ENCODE measurements around the gene CDC14A.

CDC14A gene

DNA sequence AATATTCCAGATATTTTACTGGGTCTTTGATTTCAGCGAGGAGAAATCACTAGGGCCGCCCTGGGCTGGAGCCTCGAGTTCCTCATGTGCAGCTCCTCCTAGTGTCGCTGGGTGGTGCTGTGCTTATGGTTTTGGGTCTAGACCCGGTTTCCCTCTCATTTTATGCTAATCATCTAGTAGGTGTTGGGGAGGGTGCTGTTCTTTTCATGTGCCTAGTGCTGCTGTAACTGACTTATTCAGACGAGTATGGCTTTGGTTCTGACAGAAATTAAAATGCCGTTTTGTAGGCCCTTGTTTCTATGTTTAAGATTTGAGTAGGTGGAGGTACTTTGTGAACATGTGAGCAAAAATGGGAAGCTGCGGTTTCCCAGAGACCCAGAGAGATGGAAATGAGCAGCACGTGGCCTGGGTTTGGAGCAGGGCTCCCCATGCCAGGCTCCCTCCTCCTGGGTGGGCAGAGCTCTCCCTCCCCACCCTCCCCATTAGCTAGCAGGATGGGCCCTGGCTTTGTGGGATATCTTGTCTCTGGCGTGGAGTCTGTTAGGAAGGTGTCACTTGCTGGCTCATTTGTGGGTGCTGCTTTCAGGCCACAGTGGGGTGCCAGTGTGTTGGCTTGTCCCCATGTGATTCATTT lies 111.6 kb downstream of the CDC14A start:
- ChIA-PET CTCF (interaction anchor here (0.7 to 5.7 kb wide), 43 partner anchors 9 to 974 kb away, joined by 3 to 69 read pairs (median 4); partner anchors contain the start of gene FRRS1), POLR2A (interaction anchor here (0.6 kb wide), 2 partner anchors 54 to 404 kb away, joined by 4 read pairs; no protein-coding TSS in a partner anchor)
- TF ChIP-seq, protein P1, sequence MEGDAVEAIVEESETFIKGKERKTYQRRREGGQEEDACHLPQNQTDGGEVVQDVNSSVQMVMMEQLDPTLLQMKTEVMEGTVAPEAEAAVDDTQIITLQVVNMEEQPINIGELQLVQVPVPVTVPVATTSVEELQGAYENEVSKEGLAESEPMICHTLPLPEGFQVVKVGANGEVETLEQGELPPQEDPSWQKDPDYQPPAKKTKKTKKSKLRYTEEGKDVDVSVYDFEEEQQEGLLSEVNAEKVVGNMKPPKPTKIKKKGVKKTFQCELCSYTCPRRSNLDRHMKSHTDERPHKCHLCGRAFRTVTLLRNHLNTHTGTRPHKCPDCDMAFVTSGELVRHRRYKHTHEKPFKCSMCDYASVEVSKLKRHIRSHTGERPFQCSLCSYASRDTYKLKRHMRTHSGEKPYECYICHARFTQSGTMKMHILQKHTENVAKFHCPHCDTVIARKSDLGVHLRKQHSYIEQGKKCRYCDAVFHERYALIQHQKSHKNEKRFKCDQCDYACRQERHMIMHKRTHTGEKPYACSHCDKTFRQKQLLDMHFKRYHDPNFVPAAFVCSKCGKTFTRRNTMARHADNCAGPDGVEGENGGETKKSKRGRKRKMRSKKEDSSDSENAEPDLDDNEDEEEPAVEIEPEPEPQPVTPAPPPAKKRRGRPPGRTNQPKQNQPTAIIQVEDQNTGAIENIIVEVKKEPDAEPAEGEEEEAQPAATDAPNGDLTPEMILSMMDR (IDR thresholded peaks at IDR 0.05; ENCODE audit: control extremely low read depth, extremely low read depth, low read depth, missing control alignments) = peak; percentile 79
- peak; percentile 56 for DNase-seq (ENCODE audit: extremely low spot score)

DNA sequence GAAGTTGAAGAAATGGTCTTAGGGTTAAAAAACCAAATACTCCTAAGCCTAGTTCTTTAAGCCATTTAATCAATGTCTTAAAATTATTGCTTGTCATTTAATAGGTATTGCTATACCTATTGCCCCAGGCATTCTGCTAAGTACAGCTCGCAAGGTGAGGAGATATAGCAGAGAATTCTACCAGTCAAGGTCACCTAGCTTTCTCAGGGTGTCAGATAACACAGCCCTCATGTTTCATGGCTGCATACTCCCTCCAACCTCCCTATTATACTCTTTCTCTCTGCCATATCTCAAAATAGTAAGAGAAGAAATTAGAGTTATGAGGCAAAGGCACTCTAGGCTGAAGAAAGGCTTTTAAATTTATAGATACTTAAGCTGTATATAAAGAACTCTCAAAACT lies 117.3 kb downstream of the CDC14A start:
- ChIA-PET CTCF (interaction anchor here (1.0 to 3.0 kb wide), 7 partner anchors 10 to 399 kb away, joined by 3 to 19 read pairs (median 4); no protein-coding TSS in a partner anchor), POLR2A (no interaction called here)
- no peak for DNase-seq (ENCODE audit: extremely low spot score)
- TF ChIP-seq, protein P1 (IDR thresholded peaks at IDR 0.05; ENCODE audit: control extremely low read depth, extremely low read depth, low read depth, missing control alignments) = no peak

DNA sequence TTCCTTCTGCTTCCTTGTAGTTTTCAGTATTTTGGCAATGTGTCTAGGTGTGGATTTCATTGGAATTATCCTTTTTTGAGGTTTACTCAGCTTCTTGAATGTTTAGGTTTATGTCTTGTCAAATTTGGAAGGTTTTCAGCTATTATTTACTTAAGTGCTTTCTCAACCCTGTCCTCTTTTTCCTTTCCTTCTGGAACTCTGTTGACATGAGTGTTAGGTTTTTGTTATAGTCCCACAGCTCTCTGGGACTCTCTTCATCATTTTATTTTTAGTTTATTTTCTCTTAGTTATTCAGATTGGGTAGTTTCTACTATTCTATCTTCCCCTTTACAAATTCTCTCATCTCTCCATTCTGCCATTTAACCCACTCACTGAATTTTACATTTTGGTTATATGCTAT lies 122.5 kb downstream of the CDC14A start:
- ChIA-PET CTCF (interaction anchor here (1.2 to 2.0 kb wide), 2 partner anchors 11 to 15 kb away, joined by 5 to 6 read pairs; no protein-coding TSS in a partner anchor), POLR2A (no interaction called here)
- TF ChIP-seq, protein P1 (IDR thresholded peaks at IDR 0.05; ENCODE audit: control extremely low read depth, extremely low read depth, low read depth, missing control alignments) = no peak
- DNase-seq (ENCODE audit: extremely low spot score) = no peak

DNA sequence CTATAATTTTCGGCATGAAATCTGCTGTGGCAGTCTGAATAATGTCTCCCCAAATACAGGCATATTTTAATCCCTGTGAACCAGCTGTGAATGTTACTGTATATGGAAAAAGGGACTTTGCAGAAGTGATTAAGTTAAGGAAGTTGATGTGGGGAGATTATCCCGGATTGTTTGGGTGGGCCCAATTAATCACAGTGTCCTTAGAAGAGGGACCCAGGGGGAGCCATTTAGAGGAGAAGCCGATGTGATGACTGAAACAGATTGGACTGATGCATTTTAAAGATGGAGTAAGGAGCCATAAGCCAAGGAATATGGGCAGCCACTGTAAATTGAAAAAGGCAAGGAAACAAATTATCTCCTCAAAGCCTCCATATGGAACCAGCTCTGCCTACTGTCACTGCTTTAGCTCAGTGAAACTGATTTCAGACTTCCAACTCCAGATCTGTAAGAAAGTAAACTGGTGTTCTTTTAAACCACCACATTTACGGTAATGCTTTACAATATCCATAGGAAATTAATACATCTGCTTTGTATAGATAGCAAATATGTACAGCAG lies 124.5 kb downstream of the CDC14A start:
- ChIA-PET CTCF (interaction anchor here (1.0 to 2.0 kb wide), 3 partner anchors 13 to 22 kb away, joined by 3 to 5 read pairs (median 5); no protein-coding TSS in a partner anchor), POLR2A (no interaction called here)
- TF ChIP-seq, protein P1 (IDR thresholded peaks at IDR 0.05; ENCODE audit: control extremely low read depth, extremely low read depth, low read depth, missing control alignments) = no peak
- DNase-seq (ENCODE audit: extremely low spot score) = no peak

DNA sequence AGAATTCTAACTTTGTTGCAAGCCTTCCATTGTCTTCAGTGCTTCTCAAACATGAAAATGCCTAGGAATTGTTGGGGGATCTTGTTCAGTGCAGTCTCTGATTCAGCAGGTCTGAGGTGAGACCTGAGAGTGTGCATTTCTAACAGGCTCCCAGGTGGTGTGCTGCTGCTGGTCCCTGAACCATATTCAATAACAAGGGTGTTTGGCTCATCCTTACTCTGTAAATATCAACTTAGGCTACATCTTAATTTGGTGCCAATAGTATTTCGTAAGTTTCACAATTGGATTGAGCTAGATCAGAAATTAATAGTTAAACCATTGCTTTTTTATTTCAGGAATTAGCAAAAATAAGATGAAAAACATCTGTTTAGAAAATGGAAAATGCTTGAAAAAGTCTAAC lies 126.5 kb downstream of the CDC14A start:
- ChIA-PET POLR2A (no interaction called here), CTCF (interaction anchor here (1.1 to 1.9 kb wide), 4 partner anchors 15 to 389 kb away, joined by 3 to 12 read pairs (median 4); no protein-coding TSS in a partner anchor)
- DNase-seq (ENCODE audit: extremely low spot score) = no peak
- TF ChIP-seq, protein P1 (IDR thresholded peaks at IDR 0.05; ENCODE audit: control extremely low read depth, extremely low read depth, low read depth, missing control alignments) = no peak

DNA sequence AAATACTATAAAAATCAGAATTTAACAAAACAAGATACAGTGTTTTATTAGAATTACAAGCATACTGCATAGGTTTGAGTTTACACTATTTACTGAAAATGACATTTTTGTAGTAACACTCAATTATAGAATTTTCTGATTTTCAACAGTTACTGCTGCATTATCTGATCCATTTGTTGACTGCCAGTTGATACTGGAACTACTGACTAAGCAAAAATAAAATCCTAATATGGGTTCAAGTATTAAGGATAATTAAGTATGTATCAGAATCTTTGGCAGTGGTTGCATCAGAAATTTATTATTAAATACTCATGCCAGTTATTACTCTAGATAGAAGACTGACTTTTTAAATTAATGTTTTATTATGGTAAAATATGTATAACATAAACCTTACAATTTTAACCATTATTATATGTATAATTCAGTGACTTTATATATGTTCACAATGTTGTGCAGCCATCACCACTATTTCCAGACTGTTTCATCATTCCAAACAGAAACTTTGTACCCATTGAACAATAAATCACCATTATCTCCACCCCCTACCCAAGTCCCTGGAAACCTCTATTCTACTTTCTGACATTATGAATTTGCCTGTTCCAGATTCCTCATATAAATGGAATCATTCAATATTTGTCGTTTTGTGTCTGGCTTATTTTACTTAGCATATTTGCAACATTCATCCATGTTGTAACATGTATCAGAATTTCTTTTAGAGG lies 127.5 kb downstream of the CDC14A start:
- DNase-seq (ENCODE audit: extremely low spot score) = no peak
- CTCF ChIA-PET = interaction anchor here (1.3 kb wide), 1 partner anchor 23 kb away, joined by 4 read pairs; no protein-coding TSS in a partner anchor
- TF ChIP-seq, protein P1 (IDR thresholded peaks at IDR 0.05; ENCODE audit: control extremely low read depth, extremely low read depth, low read depth, missing control alignments) = no peak
- POLR2A ChIA-PET = no interaction called here
